Lung (tissue), 12 donors: ENCODE results near the gene LMO3. TPM values are rescaled to one million over a fixed set of nuclear protein-coding genes. Genes with fewer than 3 reads are reported as not detected.

Experiments used
- ATAC-seq: fragments of 200-7000 bp; cut with Tn5 transposase; one replicate; pipeline ENCODE4 v1.9.1; 2020; ENCODE audit warnings: moderate number of reproducible peaks; ENCODE audit not compliant: insufficient read depth, low FRiP score
- DNase-seq, 3 donors: peaks; one replicate each; pipeline ENCODE4 v3.0.0-alpha.2; 2013 to 2017
- H3K27ac ChIP-seq, 2 donors: one replicate each; pipeline ENCODE4 v1.5.1; 2013; ENCODE audit warnings: mild to moderate bottlenecking in 2 of 2, moderate library complexity in 2 of 2, control low read depth in 1 of 2, inconsistent platforms in 1 of 2, low read depth in 1 of 2, low read length in 1 of 2
- H3K27me3 ChIP-seq, 3 donors: one replicate each; pipeline ENCODE4 v1.5.1; 2013; ENCODE audit warnings: low read length in 2 of 3; ENCODE audit not compliant: control insufficient read depth in 3 of 3, insufficient read depth in 3 of 3
- H3K36me3 ChIP-seq, 4 donors: one replicate each; pipeline ENCODE4 v1.5.1; 2013; ENCODE audit warnings: low read length in 4 of 4, mild to moderate bottlenecking in 1 of 4, moderate library complexity in 1 of 4; ENCODE audit not compliant: control insufficient read depth in 4 of 4, insufficient read depth in 4 of 4
- H3K4me1 ChIP-seq, 5 donors: one replicate each; pipeline ENCODE4 v1.5.1; 2013; ENCODE audit warnings: low read length in 5 of 5, mild to moderate bottlenecking in 2 of 5, moderate library complexity in 1 of 5; ENCODE audit not compliant: control insufficient read depth in 5 of 5, insufficient read depth in 5 of 5
- H3K4me3 ChIP-seq: one replicate; pipeline ENCODE4 v1.5.1; 2013; ENCODE audit warnings: mild to moderate bottlenecking, control low read depth, moderate library complexity
- H3K9ac ChIP-seq, 2 donors: one replicate each; pipeline ENCODE4 v1.5.1; 2013; ENCODE audit warnings: low read length in 2 of 2, control low read depth in 1 of 2; ENCODE audit not compliant: insufficient read depth in 1 of 2
- H3K9me3 ChIP-seq, 4 donors: one replicate each; pipeline ENCODE4 v1.5.1; 2013; ENCODE audit warnings: low read length in 3 of 4, mild to moderate bottlenecking in 1 of 4, moderate library complexity in 1 of 4; ENCODE audit not compliant: control insufficient read depth in 4 of 4, insufficient read depth in 3 of 4
- CTCF ChIP-seq: IDR thresholded peaks from 2 replicates; pipeline ENCODE4 v1.5.1; 2012; ENCODE audit warnings: mild to moderate bottlenecking; ENCODE audit errors: control extremely low read depth, extremely low read depth
- WGBS, 2 donors: extraction: QIAGEN DNeasy Blood & Tissue Kit; methylation state at CpG; one replicate each; pipeline ENCODE4 v1.1.7; 2013; 5-methylcytosine and 5-hydroxymethylcytosine counted together
- polyA plus RNA-seq, 2 donors: library from polyadenylated mRNA; stranded (reverse); fragments of 200-250 nt; gene quantifications; one replicate each; pipeline ENCODE4 v1.2.1, GENCODE V29; 2013
- total RNA-seq, 2 donors: library from RNA; depleted of rRNA in 1 of 2; stranded (reverse); fragments of >200 nt in 1 of 2; gene quantifications; one replicate each; pipeline ENCODE4 v1.2.1, GENCODE V29; 2014 to 2021
- donor health status: control.
- donor health status: control.
- donor health status: Bipolar disorder and iron deficiency.
- donor health status: healthy.
- donor health status: DM: yes; HTN: yes; CAD: no.

Gene LMO3
- total and polyA plus RNA-seq, 4 donors, result 54.0 to 176 (median 137) TPM

- H3K4me1 ChIP-seq, result no peaks in the 10 kb centered on the region
- no peak for ATAC-seq
- no peak overlapping the region for H3K4me3 ChIP-seq
- no peak overlapping the region for H3K9ac ChIP-seq
- no peaks in the 10 kb centered on the region for H3K36me3 ChIP-seq
- H3K27me3 ChIP-seq, result no peaks in the 10 kb centered on the region
- TF ChIP-seq CTCF, result no peak
- no peak overlapping the region for H3K27ac ChIP-seq
- WGBS, 2 donors, result 30 to 33% methylated on average over 7 of the region's 7 CpGs
- no peaks in the 10 kb centered on the region for H3K9me3 ChIP-seq
- peak in 2 of 3 donors; percentile 1 to 5 for DNase-seq
Observed at GRCh38 chr12:16555630-16556029, 50.3 kb downstream of the LMO3 start.

- Histone ChIP-seq H3K27me3 (no peaks in the 10 kb centered on the region), H3K27ac (no peak overlapping the region), H3K36me3 (no peaks in the 10 kb centered on the region), H3K4me1 (no peaks in the 10 kb centered on the region), H3K9ac (no peak overlapping the region), H3K4me3 (no peak overlapping the region), H3K9me3 (no peaks in the 10 kb centered on the region)
- ATAC-seq (no peak), DNase-seq (no peak)
- WGBS, 2 donors, result 58 to 72% methylated on average over 3 of the region's 3 CpGs
- no peak for TF ChIP-seq CTCF
Observed at GRCh38 chr12:16553457-16553856, 52.5 kb downstream of the LMO3 start.

GRCh38 chr12:16552301-16552700, 53.7 kb downstream of the LMO3 start:
- Histone ChIP-seq H3K4me1 (no peaks in the 10 kb centered on the region), H3K9me3 (no peaks in the 10 kb centered on the region), H3K27ac (no peak overlapping the region), H3K4me3 (no peak overlapping the region), H3K9ac (no peak overlapping the region), H3K27me3 (no peaks in the 10 kb centered on the region), H3K36me3 (no peaks in the 10 kb centered on the region)
- TF ChIP-seq CTCF, result no peak
- ATAC-seq (no peak), DNase-seq (no peak)

- H3K36me3 ChIP-seq, result no peaks in the 10 kb centered on the region
- WGBS, 2 donors, result 87 to 91% methylated on average over 3 of the region's 3 CpGs
- H3K9me3 ChIP-seq, result no peaks in the 10 kb centered on the region
- no peaks in the 10 kb centered on the region for H3K27me3 ChIP-seq
- TF ChIP-seq CTCF, result no peak
- no peak overlapping the region for H3K4me3 ChIP-seq
- H3K27ac ChIP-seq, result no peak overlapping the region
- DNase-seq (no peak), ATAC-seq (no peak)
- no peak overlapping the region for H3K9ac ChIP-seq
- H3K4me1 ChIP-seq, result no peaks in the 10 kb centered on the region
Observed at GRCh38 chr12:16545836-16546235, 60.1 kb downstream of the LMO3 start.
